ENCODE results near the gene ZDHHC6. TPM values are rescaled to one million over a fixed set of nuclear protein-coding genes. Genes with fewer than 3 reads are reported as not detected.

ZDHHC6 gene
- polyA plus RNA-seq, 1 donor = 60.6 TPM

- H3K4me3 ChIP-seq (ENCODE audit: low read length) = peak overlapping the region; percentile 82
- no peaks in the 10 kb centered on the region for H3K27me3 ChIP-seq (ENCODE audit: control insufficient read depth, insufficient read depth, low read length)
- DNase-seq = no peak
- H3K4me1 ChIP-seq (ENCODE audit: control insufficient read depth, insufficient read depth, low read length) = peaks cover 5% of the 10 kb centered on the region
- H3K27ac ChIP-seq (ENCODE audit: low read length) = peak overlapping the region; percentile 84
- H3K9me3 ChIP-seq (ENCODE audit: control insufficient read depth, low read depth, low read length) = no peaks in the 10 kb centered on the region
- WGBS (ENCODE audit: insufficient coverage, low lambda C conversion rate) = 0% methylated on average over 1 of the region's 10 CpGs
- peaks cover 19% of the 10 kb centered on the region for H3K36me3 ChIP-seq (ENCODE audit: control insufficient read depth, insufficient read depth, low read length)
These were observed 860 bp upstream of the ZDHHC6 start for GRCh38 chr10:112447620-112447928.

GRCh38 chr10:112446055-112446854 is 459 bp downstream of the ZDHHC6 start:
- H3K27me3 ChIP-seq (ENCODE audit: control insufficient read depth, insufficient read depth, low read length) = no peaks in the 10 kb centered on the region
- H3K4me1 ChIP-seq (ENCODE audit: control insufficient read depth, insufficient read depth, low read length) = peaks cover 5% of the 10 kb centered on the region
- H3K36me3 ChIP-seq (ENCODE audit: control insufficient read depth, insufficient read depth, low read length) = peaks cover 28% of the 10 kb centered on the region
- peak overlapping the region; percentile 82 for H3K4me3 ChIP-seq (ENCODE audit: low read length)
- WGBS (ENCODE audit: insufficient coverage, low lambda C conversion rate) = 50% methylated on average over 2 of the region's 20 CpGs
- peak overlapping the region; percentile 84 for H3K27ac ChIP-seq (ENCODE audit: low read length)
- H3K9me3 ChIP-seq (ENCODE audit: control insufficient read depth, low read depth, low read length) = no peaks in the 10 kb centered on the region
- peak in 1 of 2 donors; percentile 21 for DNase-seq

- Histone ChIP-seq H3K4me3 (ENCODE audit: low read length) (no peak overlapping the region), H3K27ac (ENCODE audit: low read length) (no peak overlapping the region), H3K27me3 (ENCODE audit: control insufficient read depth, insufficient read depth, low read length) (no peaks in the 10 kb centered on the region), H3K9me3 (ENCODE audit: control insufficient read depth, low read depth, low read length) (no peaks in the 10 kb centered on the region), H3K36me3 (ENCODE audit: control insufficient read depth, insufficient read depth, low read length) (peaks cover 42% of the 10 kb centered on the region), H3K4me1 (ENCODE audit: control insufficient read depth, insufficient read depth, low read length) (peaks cover 9% of the 10 kb centered on the region)
- no peak for DNase-seq
- 40% methylated on average over 2 of the region's 3 CpGs for WGBS (ENCODE audit: insufficient coverage, low lambda C conversion rate)
These were observed 4.7 kb downstream of the ZDHHC6 start for GRCh38 chr10:112442063-112442462.

GRCh38 chr10:112441520-112441919 is 5.2 kb downstream of the ZDHHC6 start:
- H3K4me3 ChIP-seq (ENCODE audit: low read length) = no peak overlapping the region
- no peaks in the 10 kb centered on the region for H3K9me3 ChIP-seq (ENCODE audit: control insufficient read depth, low read depth, low read length)
- no peak overlapping the region for H3K27ac ChIP-seq (ENCODE audit: low read length)
- no peaks in the 10 kb centered on the region for H3K27me3 ChIP-seq (ENCODE audit: control insufficient read depth, insufficient read depth, low read length)
- H3K36me3 ChIP-seq (ENCODE audit: control insufficient read depth, insufficient read depth, low read length) = peaks cover 46% of the 10 kb centered on the region
- peaks cover 9% of the 10 kb centered on the region for H3K4me1 ChIP-seq (ENCODE audit: control insufficient read depth, insufficient read depth, low read length)
- no CpG with 5 or more reads among the region's 1 CpG for WGBS (ENCODE audit: insufficient coverage, low lambda C conversion rate)
- DNase-seq = no peak

GRCh38 chr10:112438356-112438755 is 8.4 kb downstream of the ZDHHC6 start:
- Histone ChIP-seq H3K9me3 (ENCODE audit: control insufficient read depth, low read depth, low read length) (no peaks in the 10 kb centered on the region), H3K36me3 (ENCODE audit: control insufficient read depth, insufficient read depth, low read length) (peaks cover 44% of the 10 kb centered on the region), H3K27me3 (ENCODE audit: control insufficient read depth, insufficient read depth, low read length) (no peaks in the 10 kb centered on the region), H3K27ac (ENCODE audit: low read length) (peak overlapping the region; percentile 61), H3K4me1 (ENCODE audit: control insufficient read depth, insufficient read depth, low read length) (peaks cover 9% of the 10 kb centered on the region), H3K4me3 (ENCODE audit: low read length) (no peak overlapping the region)
- peak; percentile 39 to 62 for DNase-seq
- WGBS (ENCODE audit: insufficient coverage, low lambda C conversion rate) = no CpG with 5 or more reads among the region's 4 CpGs

- Histone ChIP-seq H3K9me3 (ENCODE audit: control insufficient read depth, low read depth, low read length) (no peaks in the 10 kb centered on the region), H3K4me1 (ENCODE audit: control insufficient read depth, insufficient read depth, low read length) (peaks cover 13% of the 10 kb centered on the region), H3K36me3 (ENCODE audit: control insufficient read depth, insufficient read depth, low read length) (peaks cover 44% of the 10 kb centered on the region), H3K27ac (ENCODE audit: low read length) (no peak overlapping the region), H3K27me3 (ENCODE audit: control insufficient read depth, insufficient read depth, low read length) (no peaks in the 10 kb centered on the region), H3K4me3 (ENCODE audit: low read length) (no peak overlapping the region)
- peak in 1 of 2 donors; percentile 39 for DNase-seq
- WGBS (ENCODE audit: insufficient coverage, low lambda C conversion rate) = 75% methylated on average over 1 of the region's 2 CpGs
These were observed 11.6 kb downstream of the ZDHHC6 start for GRCh38 chr10:112434988-112435619.

GRCh38 chr10:112433136-112433535 is 13.6 kb downstream of the ZDHHC6 start:
- H3K9me3 ChIP-seq (ENCODE audit: control insufficient read depth, low read depth, low read length) = no peaks in the 10 kb centered on the region
- H3K27ac ChIP-seq (ENCODE audit: low read length) = no peak overlapping the region
- H3K4me1 ChIP-seq (ENCODE audit: control insufficient read depth, insufficient read depth, low read length) = peaks cover 20% of the 10 kb centered on the region
- DNase-seq = no peak
- no peak overlapping the region for H3K4me3 ChIP-seq (ENCODE audit: low read length)
- no CpG with 5 or more reads among the region's 2 CpGs for WGBS (ENCODE audit: insufficient coverage, low lambda C conversion rate)
- peaks cover 45% of the 10 kb centered on the region for H3K36me3 ChIP-seq (ENCODE audit: control insufficient read depth, insufficient read depth, low read length)
- H3K27me3 ChIP-seq (ENCODE audit: control insufficient read depth, insufficient read depth, low read length) = no peaks in the 10 kb centered on the region

GRCh38 chr10:112429654-112430230 is 17.0 kb downstream of the ZDHHC6 start:
- WGBS (ENCODE audit: insufficient coverage, low lambda C conversion rate) = no CpG with 5 or more reads among the region's 15 CpGs
- Histone ChIP-seq H3K9me3 (ENCODE audit: control insufficient read depth, low read depth, low read length) (no peaks in the 10 kb centered on the region), H3K4me3 (ENCODE audit: low read length) (no peak overlapping the region), H3K27ac (ENCODE audit: low read length) (peak overlapping the region; percentile 85), H3K27me3 (ENCODE audit: control insufficient read depth, insufficient read depth, low read length) (no peaks in the 10 kb centered on the region), H3K4me1 (ENCODE audit: control insufficient read depth, insufficient read depth, low read length) (peaks cover 20% of the 10 kb centered on the region), H3K36me3 (ENCODE audit: control insufficient read depth, insufficient read depth, low read length) (peaks cover 58% of the 10 kb centered on the region)
- peak; percentile 91 to 94 for DNase-seq

- H3K9me3 ChIP-seq (ENCODE audit: control insufficient read depth, low read depth, low read length) = no peaks in the 10 kb centered on the region
- WGBS (ENCODE audit: insufficient coverage, low lambda C conversion rate) = 91% methylated on average over 2 of the region's 3 CpGs
- no peak for DNase-seq
- H3K36me3 ChIP-seq (ENCODE audit: control insufficient read depth, insufficient read depth, low read length) = peaks cover 54% of the 10 kb centered on the region
- H3K27me3 ChIP-seq (ENCODE audit: control insufficient read depth, insufficient read depth, low read length) = no peaks in the 10 kb centered on the region
- H3K4me3 ChIP-seq (ENCODE audit: low read length) = no peak overlapping the region
- H3K27ac ChIP-seq (ENCODE audit: low read length) = peak overlapping the region; percentile 85
- peaks cover 26% of the 10 kb centered on the region for H3K4me1 ChIP-seq (ENCODE audit: control insufficient read depth, insufficient read depth, low read length)
These were observed 17.6 kb downstream of the ZDHHC6 start for GRCh38 chr10:112429147-112429546.

GRCh38 chr10:112426111-112426510 is 20.6 kb downstream of the ZDHHC6 start:
- no peaks in the 10 kb centered on the region for H3K9me3 ChIP-seq (ENCODE audit: control insufficient read depth, low read depth, low read length)
- no peaks in the 10 kb centered on the region for H3K27me3 ChIP-seq (ENCODE audit: control insufficient read depth, insufficient read depth, low read length)
- DNase-seq = no peak
- H3K36me3 ChIP-seq (ENCODE audit: control insufficient read depth, insufficient read depth, low read length) = peaks cover 59% of the 10 kb centered on the region
- no CpG with 5 or more reads among the region's 2 CpGs for WGBS (ENCODE audit: insufficient coverage, low lambda C conversion rate)
- peak overlapping the region; percentile 0 for H3K27ac ChIP-seq (ENCODE audit: low read length)
- H3K4me3 ChIP-seq (ENCODE audit: low read length) = no peak overlapping the region
- peaks cover 30% of the 10 kb centered on the region for H3K4me1 ChIP-seq (ENCODE audit: control insufficient read depth, insufficient read depth, low read length)
